GM23338 (cell line): ENCODE data around the gene ZFAND6.

Source experiments
- CREB1 ChIP-seq: fragments of 250-450 bp; sonication (Bioruptor Pico); IDR thresholded peaks from 2 replicates; pipeline ENCODE4 v1.5.0; 2020; ENCODE audit warnings: low read depth, mild to moderate bottlenecking, moderate library complexity
- EZH2 ChIP-seq: fragments of 200-600 bp; sonication (generic); IDR thresholded peaks from one replicate; pipeline ENCODE4 v1.8.0; 2017; ENCODE audit warnings: antibody characterized with exemption, mild to moderate bottlenecking, low read depth; ENCODE audit not compliant: unreplicated experiment
- EZH2phosphoT487 ChIP-seq: fragments of 200-600 bp; sonication (generic); IDR thresholded peaks from one replicate; pipeline ENCODE4 v1.8.1; 2018; ENCODE audit warnings: antibody characterized with exemption; ENCODE audit not compliant: unreplicated experiment
- JUNB ChIP-seq: IDR thresholded peaks from one replicate; pipeline ENCODE4 v1.6.1; 2016; ENCODE audit warnings: antibody characterized with exemption; ENCODE audit not compliant: unreplicated experiment
- NANOG ChIP-seq: IDR thresholded peaks from 2 replicates; pipeline ENCODE4 v1.6.1; 2016; ENCODE audit warnings: antibody characterized with exemption, borderline replicate concordance
- POLR2AphosphoS5 ChIP-seq: IDR thresholded peaks from 2 replicates; pipeline ENCODE4 v1.6.1; 2016; ENCODE audit warnings: antibody characterized with exemption, low read depth
- TF ChIP-seq, protein P1 (sequence below), 2 experiments: fragments of 200-600 bp in 1 of 2; sonication (generic) in 1 of 2; conservative IDR thresholded peaks; 2 replicates each; pipeline versions ENCODE4 v1.5.1 to v1.6.1; 2016 to 2017; ENCODE audit warnings: antibody characterized with exemption in 2 of 2, low read depth in 2 of 2, mild to moderate bottlenecking in 2 of 2, moderate library complexity in 1 of 2
- TF ChIP-seq, protein P2 (sequence below): IDR thresholded peaks from one replicate; pipeline ENCODE4 v1.6.1; 2018; ENCODE audit warnings: antibody characterized with exemption; ENCODE audit not compliant: unreplicated experiment
- TF ChIP-seq, protein P3 (sequence below): fragments of 250-450 bp; sonication (Bioruptor Pico); IDR thresholded peaks from 2 replicates; pipeline ENCODE4 v1.5.0; 2020; ENCODE audit warnings: mild to moderate bottlenecking, moderate library complexity

DNA sequence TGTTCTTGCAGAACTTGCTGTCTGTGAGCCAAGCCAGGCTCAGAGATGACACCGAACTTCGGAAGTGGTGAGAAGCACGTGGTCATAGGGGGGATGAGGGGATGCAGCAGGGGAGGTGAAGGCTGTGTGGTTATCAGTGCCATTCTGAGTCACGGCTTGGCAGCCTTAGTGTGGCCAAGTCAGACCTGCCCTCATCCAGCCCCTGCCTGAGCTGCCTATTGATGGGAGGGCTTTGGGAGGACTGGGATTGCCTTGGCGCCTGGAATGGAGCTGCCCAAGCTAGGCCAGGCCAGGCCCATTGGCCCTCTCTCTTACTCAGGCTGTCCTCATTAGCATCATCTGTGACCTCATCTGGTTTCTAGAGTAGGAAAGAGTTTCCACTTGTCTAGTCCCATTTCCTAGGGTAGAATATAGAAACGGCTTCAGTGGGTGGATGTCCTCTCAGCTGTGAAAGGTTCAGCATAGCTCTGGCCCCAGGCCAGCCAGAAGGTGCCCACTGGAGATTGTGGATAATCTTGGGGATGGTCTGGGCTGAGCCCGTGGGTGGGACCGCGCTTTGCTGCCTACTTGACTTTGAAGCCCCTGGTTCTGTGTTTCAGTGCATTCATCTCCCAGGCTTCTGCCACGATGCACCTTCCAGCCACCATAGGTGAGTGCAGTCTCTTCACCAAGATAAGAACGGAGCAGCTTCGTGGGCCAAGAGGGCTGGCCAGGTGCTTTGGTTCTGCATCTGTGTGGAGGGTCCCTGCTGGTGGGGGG lies 100.5 kb downstream of the ZFAND6 start:
- TF ChIP-seq, protein P1, sequence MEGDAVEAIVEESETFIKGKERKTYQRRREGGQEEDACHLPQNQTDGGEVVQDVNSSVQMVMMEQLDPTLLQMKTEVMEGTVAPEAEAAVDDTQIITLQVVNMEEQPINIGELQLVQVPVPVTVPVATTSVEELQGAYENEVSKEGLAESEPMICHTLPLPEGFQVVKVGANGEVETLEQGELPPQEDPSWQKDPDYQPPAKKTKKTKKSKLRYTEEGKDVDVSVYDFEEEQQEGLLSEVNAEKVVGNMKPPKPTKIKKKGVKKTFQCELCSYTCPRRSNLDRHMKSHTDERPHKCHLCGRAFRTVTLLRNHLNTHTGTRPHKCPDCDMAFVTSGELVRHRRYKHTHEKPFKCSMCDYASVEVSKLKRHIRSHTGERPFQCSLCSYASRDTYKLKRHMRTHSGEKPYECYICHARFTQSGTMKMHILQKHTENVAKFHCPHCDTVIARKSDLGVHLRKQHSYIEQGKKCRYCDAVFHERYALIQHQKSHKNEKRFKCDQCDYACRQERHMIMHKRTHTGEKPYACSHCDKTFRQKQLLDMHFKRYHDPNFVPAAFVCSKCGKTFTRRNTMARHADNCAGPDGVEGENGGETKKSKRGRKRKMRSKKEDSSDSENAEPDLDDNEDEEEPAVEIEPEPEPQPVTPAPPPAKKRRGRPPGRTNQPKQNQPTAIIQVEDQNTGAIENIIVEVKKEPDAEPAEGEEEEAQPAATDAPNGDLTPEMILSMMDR (conservative IDR thresholded peaks at IDR 0.05; ENCODE audit: low read depth in 2 of 2): no peak
- TF ChIP-seq NANOG (no peak), POLR2AphosphoS5 (no peak), EZH2phosphoT487 (no peak), EZH2 (no peak), JUNB (no peak), CREB1 (CRISPR knock-in tag) (no peak)
- TF ChIP-seq, protein P2, sequence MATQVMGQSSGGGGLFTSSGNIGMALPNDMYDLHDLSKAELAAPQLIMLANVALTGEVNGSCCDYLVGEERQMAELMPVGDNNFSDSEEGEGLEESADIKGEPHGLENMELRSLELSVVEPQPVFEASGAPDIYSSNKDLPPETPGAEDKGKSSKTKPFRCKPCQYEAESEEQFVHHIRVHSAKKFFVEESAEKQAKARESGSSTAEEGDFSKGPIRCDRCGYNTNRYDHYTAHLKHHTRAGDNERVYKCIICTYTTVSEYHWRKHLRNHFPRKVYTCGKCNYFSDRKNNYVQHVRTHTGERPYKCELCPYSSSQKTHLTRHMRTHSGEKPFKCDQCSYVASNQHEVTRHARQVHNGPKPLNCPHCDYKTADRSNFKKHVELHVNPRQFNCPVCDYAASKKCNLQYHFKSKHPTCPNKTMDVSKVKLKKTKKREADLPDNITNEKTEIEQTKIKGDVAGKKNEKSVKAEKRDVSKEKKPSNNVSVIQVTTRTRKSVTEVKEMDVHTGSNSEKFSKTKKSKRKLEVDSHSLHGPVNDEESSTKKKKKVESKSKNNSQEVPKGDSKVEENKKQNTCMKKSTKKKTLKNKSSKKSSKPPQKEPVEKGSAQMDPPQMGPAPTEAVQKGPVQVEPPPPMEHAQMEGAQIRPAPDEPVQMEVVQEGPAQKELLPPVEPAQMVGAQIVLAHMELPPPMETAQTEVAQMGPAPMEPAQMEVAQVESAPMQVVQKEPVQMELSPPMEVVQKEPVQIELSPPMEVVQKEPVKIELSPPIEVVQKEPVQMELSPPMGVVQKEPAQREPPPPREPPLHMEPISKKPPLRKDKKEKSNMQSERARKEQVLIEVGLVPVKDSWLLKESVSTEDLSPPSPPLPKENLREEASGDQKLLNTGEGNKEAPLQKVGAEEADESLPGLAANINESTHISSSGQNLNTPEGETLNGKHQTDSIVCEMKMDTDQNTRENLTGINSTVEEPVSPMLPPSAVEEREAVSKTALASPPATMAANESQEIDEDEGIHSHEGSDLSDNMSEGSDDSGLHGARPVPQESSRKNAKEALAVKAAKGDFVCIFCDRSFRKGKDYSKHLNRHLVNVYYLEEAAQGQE: no peak
- TF ChIP-seq, protein P3, sequence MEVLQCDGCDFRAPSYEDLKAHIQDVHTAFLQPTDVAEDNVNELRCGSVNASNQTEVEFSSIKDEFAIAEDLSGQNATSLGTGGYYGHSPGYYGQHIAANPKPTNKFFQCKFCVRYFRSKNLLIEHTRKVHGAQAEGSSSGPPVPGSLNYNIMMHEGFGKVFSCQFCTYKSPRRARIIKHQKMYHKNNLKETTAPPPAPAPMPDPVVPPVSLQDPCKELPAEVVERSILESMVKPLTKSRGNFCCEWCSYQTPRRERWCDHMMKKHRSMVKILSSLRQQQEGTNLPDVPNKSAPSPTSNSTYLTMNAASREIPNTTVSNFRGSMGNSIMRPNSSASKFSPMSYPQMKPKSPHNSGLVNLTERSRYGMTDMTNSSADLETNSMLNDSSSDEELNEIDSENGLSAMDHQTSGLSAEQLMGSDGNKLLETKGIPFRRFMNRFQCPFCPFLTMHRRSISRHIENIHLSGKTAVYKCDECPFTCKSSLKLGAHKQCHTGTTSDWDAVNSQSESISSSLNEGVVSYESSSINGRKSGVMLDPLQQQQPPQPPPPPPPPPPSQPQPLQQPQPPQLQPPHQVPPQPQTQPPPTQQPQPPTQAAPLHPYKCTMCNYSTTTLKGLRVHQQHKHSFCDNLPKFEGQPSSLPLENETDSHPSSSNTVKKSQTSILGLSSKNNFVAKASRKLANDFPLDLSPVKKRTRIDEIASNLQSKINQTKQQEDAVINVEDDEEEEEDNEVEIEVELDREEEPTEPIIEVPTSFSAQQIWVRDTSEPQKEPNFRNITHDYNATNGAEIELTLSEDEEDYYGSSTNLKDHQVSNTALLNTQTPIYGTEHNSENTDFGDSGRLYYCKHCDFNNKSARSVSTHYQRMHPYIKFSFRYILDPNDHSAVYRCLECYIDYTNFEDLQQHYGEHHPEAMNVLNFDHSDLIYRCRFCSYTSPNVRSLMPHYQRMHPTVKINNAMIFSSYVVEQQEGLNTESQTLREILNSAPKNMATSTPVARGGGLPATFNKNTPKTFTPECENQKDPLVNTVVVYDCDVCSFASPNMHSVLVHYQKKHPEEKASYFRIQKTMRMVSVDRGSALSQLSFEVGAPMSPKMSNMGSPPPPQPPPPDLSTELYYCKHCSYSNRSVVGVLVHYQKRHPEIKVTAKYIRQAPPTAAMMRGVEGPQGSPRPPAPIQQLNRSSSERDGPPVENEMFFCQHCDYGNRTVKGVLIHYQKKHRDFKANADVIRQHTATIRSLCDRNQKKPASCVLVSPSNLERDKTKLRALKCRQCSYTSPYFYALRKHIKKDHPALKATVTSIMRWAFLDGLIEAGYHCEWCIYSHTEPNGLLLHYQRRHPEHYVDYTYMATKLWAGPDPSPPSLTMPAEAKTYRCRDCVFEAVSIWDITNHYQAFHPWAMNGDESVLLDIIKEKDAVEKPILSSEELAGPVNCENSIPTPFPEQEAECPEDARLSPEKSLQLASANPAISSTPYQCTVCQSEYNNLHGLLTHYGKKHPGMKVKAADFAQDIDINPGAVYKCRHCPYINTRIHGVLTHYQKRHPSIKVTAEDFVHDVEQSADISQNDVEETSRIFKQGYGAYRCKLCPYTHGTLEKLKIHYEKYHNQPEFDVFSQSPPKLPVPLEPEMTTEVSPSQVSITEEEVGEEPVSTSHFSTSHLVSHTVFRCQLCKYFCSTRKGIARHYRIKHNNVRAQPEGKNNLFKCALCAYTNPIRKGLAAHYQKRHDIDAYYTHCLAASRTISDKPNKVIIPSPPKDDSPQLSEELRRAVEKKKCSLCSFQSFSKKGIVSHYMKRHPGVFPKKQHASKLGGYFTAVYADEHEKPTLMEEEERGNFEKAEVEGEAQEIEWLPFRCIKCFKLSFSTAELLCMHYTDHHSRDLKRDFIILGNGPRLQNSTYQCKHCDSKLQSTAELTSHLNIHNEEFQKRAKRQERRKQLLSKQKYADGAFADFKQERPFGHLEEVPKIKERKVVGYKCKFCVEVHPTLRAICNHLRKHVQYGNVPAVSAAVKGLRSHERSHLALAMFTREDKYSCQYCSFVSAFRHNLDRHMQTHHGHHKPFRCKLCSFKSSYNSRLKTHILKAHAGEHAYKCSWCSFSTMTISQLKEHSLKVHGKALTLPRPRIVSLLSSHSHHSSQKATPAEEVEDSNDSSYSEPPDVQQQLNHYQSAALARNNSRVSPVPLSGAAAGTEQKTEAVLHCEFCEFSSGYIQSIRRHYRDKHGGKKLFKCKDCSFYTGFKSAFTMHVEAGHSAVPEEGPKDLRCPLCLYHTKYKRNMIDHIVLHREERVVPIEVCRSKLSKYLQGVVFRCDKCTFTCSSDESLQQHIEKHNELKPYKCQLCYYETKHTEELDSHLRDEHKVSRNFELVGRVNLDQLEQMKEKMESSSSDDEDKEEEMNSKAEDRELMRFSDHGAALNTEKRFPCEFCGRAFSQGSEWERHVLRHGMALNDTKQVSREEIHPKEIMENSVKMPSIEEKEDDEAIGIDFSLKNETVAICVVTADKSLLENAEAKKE: no peak
